ELF-1 (cell line): Measurements from ENCODE around the gene LTC4S.

Source experiments
- DNase-seq: peaks from one replicate; pipeline ENCODE4 v3.0.0-alpha.2; 2016; ENCODE audit warnings: low read depth, low spot score

The LTC4S gene

GRCh38 chr5:179806250-179807048 lies 12.7 kb downstream of the LTC4S start, which contains the start of gene MGAT4B:
Gene MGAT4B (minus strand): TSS chr5:179806866. CDS start chr5:179806583, 283 bp downstream.
- DNase-seq: peak; percentile 58

GRCh38 chr5:179812135-179812825 lies 18.5 kb downstream of the LTC4S start:
- peak; percentile 3 for DNase-seq

GRCh38 chr5:179812997-179813607 lies 19.3 kb downstream of the LTC4S start:
- DNase-seq: no peak

- DNase-seq: no peak
Observed at GRCh38 chr5:179814090-179814489, 20.3 kb downstream of the LTC4S start.

GRCh38 chr5:179815491-179816249 lies 21.9 kb downstream of the LTC4S start:
- no peak for DNase-seq

- no peak for DNase-seq
Observed at GRCh38 chr5:179816401-179816795, 22.6 kb downstream of the LTC4S start.

GRCh38 chr5:179816796-179817469 lies 23.1 kb downstream of the LTC4S start:
- DNase-seq: no peak

- no peak for DNase-seq
Observed at GRCh38 chr5:179817470-179817840, 23.7 kb downstream of the LTC4S start.

GRCh38 chr5:179817890-179818745 lies 24.3 kb downstream of the LTC4S start:
- DNase-seq: peak; percentile 25

GRCh38 chr5:179818746-179819295 lies 25.0 kb downstream of the LTC4S start:
- peak; percentile 82 for DNase-seq

GRCh38 chr5:179819296-179820126 lies 25.7 kb downstream of the LTC4S start:
- DNase-seq: peak; percentile 90

GRCh38 chr5:179820127-179820482 lies 26.3 kb downstream of the LTC4S start:
- DNase-seq: peak; percentile 44

GRCh38 chr5:179820483-179821297 lies 26.9 kb downstream of the LTC4S start, which contains the start of gene SQSTM1:
Gene SQSTM1 (plus strand): TSS chr5:179820905. CDS start chr5:179820937, 32 bp downstream.
- DNase-seq: peak; percentile 76

- DNase-seq: peak; percentile 86
Observed at GRCh38 chr5:179821298-179822058, 27.7 kb downstream of the LTC4S start.

GRCh38 chr5:179822059-179822432 lies 28.3 kb downstream of the LTC4S start:
- DNase-seq: no peak

- peak; percentile 16 for DNase-seq
Observed at GRCh38 chr5:179822444-179822990, 28.7 kb downstream of the LTC4S start.
